ENCODE data around the gene SETD3.

The SETD3 gene

GRCh38 chr14:99441157-99441870 lies 39.3 kb downstream of the SETD3 start:
- TF ChIP-seq POLR2AphosphoS5 (IDR thresholded peaks at IDR 0.05; ENCODE audit: low read depth, low read length) (no peak), SIN3A (IDR thresholded peaks at IDR 0.05; ENCODE audit: borderline replicate concordance, insufficient read depth, low read length) (no peak), FOXP2 (optimal IDR thresholded peaks at IDR 0.05; ENCODE audit: borderline replicate concordance, extremely low read depth, extremely low read length, insufficient read depth) (no peak), TAF1 (IDR thresholded peaks at IDR 0.05; ENCODE audit: borderline replicate concordance, insufficient read depth, low read length) (no peak)
- TF ChIP-seq, protein P1, sequence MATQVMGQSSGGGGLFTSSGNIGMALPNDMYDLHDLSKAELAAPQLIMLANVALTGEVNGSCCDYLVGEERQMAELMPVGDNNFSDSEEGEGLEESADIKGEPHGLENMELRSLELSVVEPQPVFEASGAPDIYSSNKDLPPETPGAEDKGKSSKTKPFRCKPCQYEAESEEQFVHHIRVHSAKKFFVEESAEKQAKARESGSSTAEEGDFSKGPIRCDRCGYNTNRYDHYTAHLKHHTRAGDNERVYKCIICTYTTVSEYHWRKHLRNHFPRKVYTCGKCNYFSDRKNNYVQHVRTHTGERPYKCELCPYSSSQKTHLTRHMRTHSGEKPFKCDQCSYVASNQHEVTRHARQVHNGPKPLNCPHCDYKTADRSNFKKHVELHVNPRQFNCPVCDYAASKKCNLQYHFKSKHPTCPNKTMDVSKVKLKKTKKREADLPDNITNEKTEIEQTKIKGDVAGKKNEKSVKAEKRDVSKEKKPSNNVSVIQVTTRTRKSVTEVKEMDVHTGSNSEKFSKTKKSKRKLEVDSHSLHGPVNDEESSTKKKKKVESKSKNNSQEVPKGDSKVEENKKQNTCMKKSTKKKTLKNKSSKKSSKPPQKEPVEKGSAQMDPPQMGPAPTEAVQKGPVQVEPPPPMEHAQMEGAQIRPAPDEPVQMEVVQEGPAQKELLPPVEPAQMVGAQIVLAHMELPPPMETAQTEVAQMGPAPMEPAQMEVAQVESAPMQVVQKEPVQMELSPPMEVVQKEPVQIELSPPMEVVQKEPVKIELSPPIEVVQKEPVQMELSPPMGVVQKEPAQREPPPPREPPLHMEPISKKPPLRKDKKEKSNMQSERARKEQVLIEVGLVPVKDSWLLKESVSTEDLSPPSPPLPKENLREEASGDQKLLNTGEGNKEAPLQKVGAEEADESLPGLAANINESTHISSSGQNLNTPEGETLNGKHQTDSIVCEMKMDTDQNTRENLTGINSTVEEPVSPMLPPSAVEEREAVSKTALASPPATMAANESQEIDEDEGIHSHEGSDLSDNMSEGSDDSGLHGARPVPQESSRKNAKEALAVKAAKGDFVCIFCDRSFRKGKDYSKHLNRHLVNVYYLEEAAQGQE (IDR thresholded peaks at IDR 0.05; ENCODE audit: insufficient read depth in 1 of 2, low read depth in 2 of 2, low read length in 2 of 2): no peak

- TF ChIP-seq, protein P1 (IDR thresholded peaks at IDR 0.05; ENCODE audit: insufficient read depth in 1 of 2, low read depth in 2 of 2, low read length in 2 of 2): no peak
- TF ChIP-seq TAF1 (IDR thresholded peaks at IDR 0.05; ENCODE audit: borderline replicate concordance, insufficient read depth, low read length) (no peak), FOXP2 (optimal IDR thresholded peaks at IDR 0.05; ENCODE audit: borderline replicate concordance, extremely low read depth, extremely low read length, insufficient read depth) (no peak), POLR2AphosphoS5 (IDR thresholded peaks at IDR 0.05; ENCODE audit: low read depth, low read length) (no peak), SIN3A (IDR thresholded peaks at IDR 0.05; ENCODE audit: borderline replicate concordance, insufficient read depth, low read length) (no peak)
Observed at GRCh38 chr14:99440278-99440677, 40.4 kb downstream of the SETD3 start.

GRCh38 chr14:99437706-99438105 lies 43.0 kb downstream of the SETD3 start:
- TF ChIP-seq, protein P1 (IDR thresholded peaks at IDR 0.05; ENCODE audit: insufficient read depth in 1 of 2, low read depth in 2 of 2, low read length in 2 of 2): no peak
- TF ChIP-seq TAF1 (IDR thresholded peaks at IDR 0.05; ENCODE audit: borderline replicate concordance, insufficient read depth, low read length) (no peak), POLR2AphosphoS5 (IDR thresholded peaks at IDR 0.05; ENCODE audit: low read depth, low read length) (no peak)

DNA sequence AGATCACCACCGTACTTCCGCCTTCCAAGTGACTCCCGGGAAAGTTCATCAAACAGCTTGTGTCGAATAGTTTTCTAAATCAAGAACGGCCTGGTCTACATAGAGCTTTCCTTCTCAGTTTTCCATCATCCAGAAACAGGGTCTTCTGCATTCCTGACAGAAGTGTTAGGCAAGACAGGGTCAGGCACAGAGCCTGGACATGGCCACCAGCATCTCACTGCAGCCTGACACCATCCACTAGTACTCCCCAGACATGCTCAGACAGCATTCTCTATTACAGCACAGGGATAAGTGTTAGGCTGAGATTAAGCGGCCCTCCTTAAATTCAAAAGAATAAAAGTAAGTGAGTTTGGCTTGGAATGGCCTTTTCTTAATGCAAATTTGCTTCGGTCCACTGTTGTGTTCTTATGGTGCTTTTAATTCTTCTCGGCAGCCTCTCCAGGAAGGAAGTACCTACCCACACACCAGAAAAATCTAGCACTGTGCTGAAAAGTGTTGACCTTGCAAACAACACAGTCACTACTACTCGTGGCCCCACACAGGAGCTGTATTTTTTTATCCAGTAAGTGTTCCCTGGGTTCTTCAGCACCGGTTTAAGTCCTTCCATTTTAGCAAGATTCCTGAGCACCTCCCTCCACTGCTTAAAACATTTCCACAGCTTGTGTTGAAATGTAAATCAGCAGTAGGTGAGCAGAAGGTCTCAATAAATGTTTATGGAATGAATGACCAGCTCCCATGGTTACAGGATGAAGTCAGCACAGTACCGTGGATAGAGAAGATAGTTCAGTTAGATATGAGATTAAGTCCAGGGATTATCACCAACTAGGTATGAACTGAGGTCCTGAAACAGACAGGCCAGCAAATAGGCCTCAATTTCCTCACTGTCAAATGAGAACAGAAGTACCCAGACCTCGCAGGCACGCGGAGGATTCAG lies 44.1 kb downstream of the SETD3 start:
- TF ChIP-seq FOXP2 (optimal IDR thresholded peaks at IDR 0.05; ENCODE audit: borderline replicate concordance, extremely low read depth, extremely low read length, insufficient read depth): no peak
- no peak for TF ChIP-seq SIN3A (IDR thresholded peaks at IDR 0.05; ENCODE audit: borderline replicate concordance, insufficient read depth, low read length)
- TF ChIP-seq, protein P1 (IDR thresholded peaks at IDR 0.05; ENCODE audit: insufficient read depth in 1 of 2, low read depth in 2 of 2, low read length in 2 of 2): no peak
- no peak for TF ChIP-seq TAF1 (IDR thresholded peaks at IDR 0.05; ENCODE audit: borderline replicate concordance, insufficient read depth, low read length)
- TF ChIP-seq POLR2AphosphoS5 (IDR thresholded peaks at IDR 0.05; ENCODE audit: low read depth, low read length): no peak

Data from PFSK-1 (cell line).